SK-N-MC (cell line): ENCODE results near the gene ASNS.

ENCODE experiments used
- EZH2 ChIP-seq: fragments of 200-600 bp; sonication (generic); IDR thresholded peaks from one replicate; pipeline ENCODE4 v1.6.1; 2017; ENCODE audit warnings: antibody characterized with exemption
- POLR2AphosphoS5 ChIP-seq: IDR thresholded peaks from 2 replicates; pipeline ENCODE4 v1.6.1; 2012; ENCODE audit warnings: mild to moderate bottlenecking, low read depth, low read length, borderline replicate concordance

DNA sequence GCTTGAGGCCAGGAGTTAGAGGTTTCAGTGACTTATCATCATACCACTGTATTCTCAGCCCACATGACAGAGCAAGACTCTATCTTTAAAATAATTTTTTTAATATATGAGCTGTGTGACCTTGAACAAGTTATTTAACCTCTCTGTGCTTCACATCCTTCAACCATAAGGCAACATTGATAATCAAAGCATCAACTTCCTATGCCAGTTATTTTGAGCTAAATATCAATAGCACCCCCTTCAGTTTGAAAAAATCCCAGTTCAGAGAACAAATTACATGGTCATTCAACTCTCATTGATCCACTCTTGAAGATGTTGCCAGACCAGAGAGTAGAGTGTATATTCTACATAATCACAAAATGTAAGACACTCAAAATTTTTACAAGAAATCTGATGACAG lies 53.0 kb downstream of the ASNS start:
- TF ChIP-seq POLR2AphosphoS5 (no peak), EZH2 (no peak)
